Measurements from ENCODE around the gene RPLP1. TPM values are rescaled to one million over a fixed set of nuclear protein-coding genes. Genes with fewer than 3 reads are reported as not detected.
A peak's percentile ranks its signal among the peaks of the same experiment; 100 is the strongest.

Gene RPLP1
- total RNA-seq, 1 experiment from 2014 or later, result 393 TPM

DNA sequence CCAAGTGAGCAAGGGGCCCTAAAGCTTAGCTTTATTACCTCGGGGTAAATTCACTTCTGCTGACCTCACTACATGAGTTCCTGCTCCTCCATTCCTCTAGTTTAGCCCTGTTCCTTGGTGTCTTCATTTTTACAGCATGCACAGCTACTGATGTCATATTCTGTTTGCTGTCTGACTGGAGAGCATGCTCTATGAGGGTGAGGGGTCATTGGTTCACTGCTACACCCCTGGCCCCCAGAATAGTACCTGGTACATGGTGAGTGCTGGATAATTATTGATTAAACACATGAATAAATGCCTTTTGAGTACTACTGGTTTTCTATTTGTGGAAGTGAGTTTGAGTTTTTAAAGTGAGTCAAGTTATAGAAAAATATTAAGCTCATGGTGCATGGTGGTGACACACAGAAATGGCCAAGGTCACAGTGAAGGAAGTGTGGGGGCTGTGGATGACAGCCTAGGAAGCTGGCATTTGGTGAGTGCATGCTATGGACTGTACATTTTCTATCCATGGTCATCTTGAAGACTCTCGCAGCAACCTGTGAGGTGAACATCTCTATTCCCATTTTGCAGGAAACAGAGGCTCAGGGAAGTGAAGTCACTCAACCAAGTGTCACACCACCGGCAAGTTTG is 34.0 kb downstream of the RPLP1 start:
- H3K36me3 ChIP-seq (replicated peaks; ENCODE audit: control insufficient read depth, insufficient read depth, low read length), result no peaks in the 10 kb centered on the region
- no peaks in the 10 kb centered on the region for H3K27me3 ChIP-seq (ENCODE audit: control insufficient read depth, insufficient read depth, low read length)
- no peak overlapping the region for H3K4me3 ChIP-seq (ENCODE audit: insufficient read depth, low read depth, low read length)

DNA sequence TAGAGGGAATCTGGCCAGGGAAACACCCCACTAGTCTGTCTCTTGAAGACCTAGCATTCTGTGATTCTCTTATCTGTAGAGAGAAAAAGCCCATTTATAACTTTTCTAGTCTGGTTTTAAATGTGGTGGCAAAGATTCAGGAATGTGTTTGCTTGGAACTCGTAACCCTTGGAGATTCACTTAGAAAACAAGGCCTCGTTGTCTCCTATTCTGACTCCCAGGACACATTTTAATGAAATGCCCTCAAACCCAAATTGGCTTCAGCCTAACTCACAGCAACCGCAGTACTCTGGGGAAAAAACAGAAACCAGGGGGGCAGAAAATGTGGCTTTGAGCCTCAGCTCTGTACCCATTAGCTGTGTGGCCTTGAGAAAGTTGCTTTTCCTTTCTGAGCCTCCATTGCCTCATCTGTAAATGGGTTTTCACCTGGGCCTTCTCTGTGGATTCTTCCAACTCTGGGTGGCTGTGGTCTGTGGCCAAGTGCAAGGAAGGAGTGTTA is 36.5 kb downstream of the RPLP1 start:
- DNase-seq, result no peak
- H3K4me3 ChIP-seq (ENCODE audit: insufficient read depth, low read depth, low read length), result no peak overlapping the region
- H3K27me3 ChIP-seq (ENCODE audit: control insufficient read depth, insufficient read depth, low read length), result no peaks in the 10 kb centered on the region
- H3K36me3 ChIP-seq (replicated peaks; ENCODE audit: control insufficient read depth, insufficient read depth, low read length), result no peaks in the 10 kb centered on the region

More for the DNA sequence above, 34.0 kb downstream of the RPLP1 start:
- no peak for DNase-seq

DNA sequence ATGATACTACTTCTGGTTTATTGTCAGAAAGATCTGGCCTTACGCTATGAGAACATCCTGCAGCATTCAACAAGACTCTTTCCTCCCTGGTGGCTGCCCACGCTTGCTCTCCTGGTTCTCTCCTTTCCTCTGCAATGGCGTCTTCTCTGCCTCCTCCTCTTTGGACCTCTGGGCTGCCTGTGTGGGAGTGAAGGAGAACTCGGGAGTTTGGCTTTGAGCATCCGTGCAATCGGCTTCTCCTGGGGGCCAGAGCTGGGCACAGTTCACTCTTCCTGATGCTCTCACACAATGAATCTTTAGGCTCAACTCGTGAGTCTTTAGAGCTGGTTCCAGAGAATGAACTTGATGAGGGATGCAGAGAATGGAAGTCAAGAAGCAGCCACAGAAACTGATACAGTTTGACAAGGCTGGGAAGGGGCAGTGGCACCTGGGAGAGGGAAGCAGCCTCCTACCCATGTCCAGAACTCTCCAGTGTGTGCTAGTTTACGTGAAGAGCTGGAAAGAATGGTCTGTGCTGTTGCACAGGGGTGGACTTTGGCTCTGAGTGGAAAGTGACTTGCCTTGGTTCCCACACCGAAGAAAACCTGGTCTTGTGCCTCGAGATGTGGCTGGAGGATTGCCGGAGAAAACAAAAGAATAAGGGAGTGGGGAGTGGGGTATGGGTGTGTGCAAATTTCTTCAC is 37.9 kb downstream of the RPLP1 start:
- H3K4me3 ChIP-seq (ENCODE audit: insufficient read depth, low read depth, low read length), result no peak overlapping the region
- DNase-seq, result no peak
- no peaks in the 10 kb centered on the region for H3K27me3 ChIP-seq (ENCODE audit: control insufficient read depth, insufficient read depth, low read length)
- no peaks in the 10 kb centered on the region for H3K36me3 ChIP-seq (replicated peaks; ENCODE audit: control insufficient read depth, insufficient read depth, low read length)

DNA sequence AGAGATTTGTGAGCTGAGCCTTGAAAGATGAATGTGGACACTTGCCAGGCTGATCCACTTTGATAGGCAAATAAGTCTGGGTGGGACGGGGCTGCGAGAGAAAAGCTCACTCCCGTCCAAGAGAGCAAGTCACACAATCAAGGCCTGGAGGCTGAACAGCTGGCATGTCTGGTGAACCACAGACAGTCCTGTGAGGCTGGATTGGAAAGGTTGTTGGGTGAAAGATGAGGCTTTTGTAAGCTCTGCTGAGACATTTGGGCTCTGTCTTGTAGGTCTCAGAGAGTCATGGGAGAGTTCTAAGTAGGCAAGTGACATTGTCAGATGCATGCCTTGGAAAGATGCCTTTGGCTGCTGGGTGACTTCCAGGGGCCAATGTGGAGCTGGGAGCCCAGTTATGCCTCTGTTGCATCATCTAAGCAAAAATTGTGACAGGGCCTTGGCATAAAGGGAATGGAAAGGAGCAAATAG is 38.5 kb downstream of the RPLP1 start:
- no peaks in the 10 kb centered on the region for H3K36me3 ChIP-seq (replicated peaks; ENCODE audit: control insufficient read depth, insufficient read depth, low read length)
- no peak for DNase-seq
- H3K4me3 ChIP-seq (ENCODE audit: insufficient read depth, low read depth, low read length), result no peak overlapping the region
- H3K27me3 ChIP-seq (ENCODE audit: control insufficient read depth, insufficient read depth, low read length), result no peaks in the 10 kb centered on the region

DNA sequence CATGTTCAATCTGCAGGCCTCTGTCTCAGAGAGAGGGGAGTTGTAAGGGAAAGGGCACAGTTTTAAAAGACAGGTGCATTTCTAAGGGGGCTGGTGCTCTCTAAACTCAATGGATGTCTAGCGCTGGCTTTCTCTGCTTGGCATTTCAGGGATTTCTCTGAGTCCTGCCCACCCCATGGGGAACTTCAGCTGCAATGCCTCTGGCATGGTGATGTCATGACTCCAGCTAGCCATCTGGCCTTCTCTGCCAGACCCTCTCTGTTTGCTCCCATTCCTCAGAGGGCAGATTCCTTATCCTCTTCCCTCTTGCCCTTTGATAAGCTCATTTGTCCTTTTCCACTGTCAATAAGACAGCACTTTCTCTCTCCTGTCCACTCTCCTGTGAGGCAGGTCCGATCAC is 40.8 kb downstream of the RPLP1 start:
- no peak overlapping the region for H3K4me3 ChIP-seq (ENCODE audit: insufficient read depth, low read depth, low read length)
- DNase-seq, result no peak
- H3K36me3 ChIP-seq (replicated peaks; ENCODE audit: control insufficient read depth, insufficient read depth, low read length), result no peaks in the 10 kb centered on the region
- H3K27me3 ChIP-seq (ENCODE audit: control insufficient read depth, insufficient read depth, low read length), result no peaks in the 10 kb centered on the region

DNA sequence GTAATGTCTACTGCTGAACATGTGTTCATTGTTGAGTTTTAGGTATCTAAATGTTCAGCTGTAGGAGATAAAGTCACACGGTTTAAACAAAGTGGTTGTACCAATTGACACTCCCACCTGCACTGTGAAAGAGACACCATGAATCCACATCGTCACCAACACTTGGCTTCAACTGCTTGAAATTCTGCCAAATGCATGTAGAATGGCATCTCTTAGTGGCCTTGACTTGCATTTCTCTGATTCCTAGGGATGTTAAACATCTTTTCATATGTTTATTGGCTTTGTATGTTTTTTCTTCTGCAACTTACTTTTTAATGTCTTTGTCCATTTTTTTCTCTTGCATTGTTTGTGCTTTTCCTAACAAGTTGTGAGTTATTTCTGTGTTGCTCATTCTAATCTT is 43.4 kb downstream of the RPLP1 start:
- no peak for DNase-seq
- H3K27me3 ChIP-seq (ENCODE audit: control insufficient read depth, insufficient read depth, low read length), result no peaks in the 10 kb centered on the region
- H3K4me3 ChIP-seq (ENCODE audit: insufficient read depth, low read depth, low read length), result no peak overlapping the region
- no peaks in the 10 kb centered on the region for H3K36me3 ChIP-seq (replicated peaks; ENCODE audit: control insufficient read depth, insufficient read depth, low read length)

DNA sequence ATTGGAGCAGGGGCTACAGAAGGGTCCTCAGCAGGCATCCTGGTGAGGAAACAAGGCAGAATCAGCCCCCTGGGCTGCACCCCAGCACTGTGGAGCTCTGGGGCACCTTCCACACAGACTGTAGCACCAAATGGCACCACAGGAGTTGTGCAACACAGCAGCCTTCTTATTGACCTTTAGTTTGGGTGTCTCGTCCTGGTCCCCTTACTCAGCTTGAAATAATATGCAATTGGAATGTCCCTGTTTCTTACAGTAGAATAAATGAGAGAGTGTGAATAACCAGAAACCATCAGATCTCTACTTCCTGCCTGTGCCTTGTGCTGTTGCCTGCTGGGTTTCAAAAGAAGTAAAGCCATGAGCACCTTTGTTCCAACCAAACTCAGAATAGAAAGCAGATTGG is 44.5 kb downstream of the RPLP1 start:
- H3K36me3 ChIP-seq (replicated peaks; ENCODE audit: control insufficient read depth, insufficient read depth, low read length), result no peaks in the 10 kb centered on the region
- no peak overlapping the region for H3K4me3 ChIP-seq (ENCODE audit: insufficient read depth, low read depth, low read length)
- no peak for DNase-seq
- H3K27me3 ChIP-seq (ENCODE audit: control insufficient read depth, insufficient read depth, low read length), result no peaks in the 10 kb centered on the region

DNA sequence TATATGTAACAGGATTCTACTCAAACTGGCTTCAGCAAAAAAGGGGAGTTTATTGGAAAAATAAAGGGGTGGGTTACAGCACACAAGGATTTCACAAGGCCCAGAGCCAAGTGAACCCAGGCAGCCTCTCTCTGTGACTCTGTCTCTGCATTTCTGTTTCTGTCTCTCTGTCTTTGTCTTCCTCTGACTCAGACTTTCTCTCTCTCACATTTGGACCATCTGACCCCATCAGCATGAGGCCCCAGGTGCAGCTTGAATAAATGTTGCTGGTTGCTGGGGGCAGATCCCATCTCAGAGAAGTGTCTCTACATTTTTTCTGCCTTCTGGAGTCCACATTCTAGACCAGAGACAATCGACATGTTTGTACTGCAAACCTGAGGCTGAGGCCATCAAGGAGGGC is 45.0 kb downstream of the RPLP1 start:
- no peak for DNase-seq
- H3K36me3 ChIP-seq (replicated peaks; ENCODE audit: control insufficient read depth, insufficient read depth, low read length), result no peaks in the 10 kb centered on the region
- H3K27me3 ChIP-seq (ENCODE audit: control insufficient read depth, insufficient read depth, low read length), result no peaks in the 10 kb centered on the region
- no peak overlapping the region for H3K4me3 ChIP-seq (ENCODE audit: insufficient read depth, low read depth, low read length)

DNA sequence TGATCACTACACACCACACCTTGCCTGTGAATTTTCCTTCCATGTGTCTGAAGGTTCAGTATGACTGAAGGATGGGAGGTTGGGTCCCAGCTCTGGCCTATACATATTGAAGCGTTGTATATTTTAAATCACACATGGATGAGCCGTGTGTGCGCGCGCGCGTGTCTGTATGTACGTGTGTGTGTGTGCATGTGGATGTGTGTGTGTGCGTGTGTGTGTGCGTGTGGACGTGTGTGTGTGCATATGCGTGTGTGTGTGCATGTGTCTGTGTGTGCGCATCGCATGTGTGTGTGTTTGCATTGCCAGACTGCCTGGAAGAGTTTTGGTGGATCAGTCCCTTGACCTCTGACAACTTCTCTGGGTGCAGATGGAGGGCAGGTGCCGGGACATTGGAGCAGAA is 45.7 kb downstream of the RPLP1 start:
- Histone ChIP-seq H3K27me3 (ENCODE audit: control insufficient read depth, insufficient read depth, low read length) (no peaks in the 10 kb centered on the region), H3K4me3 (ENCODE audit: insufficient read depth, low read depth, low read length) (no peak overlapping the region), H3K36me3 (replicated peaks; ENCODE audit: control insufficient read depth, insufficient read depth, low read length) (no peaks in the 10 kb centered on the region)
- DNase-seq, result no peak

DNA sequence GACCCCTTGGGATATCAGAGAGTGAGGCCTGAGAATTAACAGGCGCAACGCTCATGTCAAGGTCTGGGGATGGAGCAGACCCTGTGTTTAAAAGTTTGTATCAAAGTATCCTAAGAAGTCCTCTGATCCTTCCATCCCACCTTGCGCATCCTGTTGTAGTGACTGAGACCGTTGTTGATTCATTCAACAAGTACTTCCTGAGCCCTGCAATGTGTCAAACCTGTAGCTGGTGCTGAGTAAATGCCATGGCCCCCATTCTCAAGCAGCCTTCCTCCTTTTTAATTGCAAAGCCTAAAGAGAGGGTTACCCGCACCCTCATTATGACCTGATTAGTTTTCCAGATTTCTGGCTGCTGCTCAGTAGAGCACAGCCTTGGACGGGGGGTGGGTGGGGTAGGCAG is 46.4 kb downstream of the RPLP1 start:
- H3K36me3 ChIP-seq (replicated peaks; ENCODE audit: control insufficient read depth, insufficient read depth, low read length), result no peaks in the 10 kb centered on the region
- DNase-seq, result no peak
- no peaks in the 10 kb centered on the region for H3K27me3 ChIP-seq (ENCODE audit: control insufficient read depth, insufficient read depth, low read length)
- H3K4me3 ChIP-seq (ENCODE audit: insufficient read depth, low read depth, low read length), result no peak overlapping the region

DNA sequence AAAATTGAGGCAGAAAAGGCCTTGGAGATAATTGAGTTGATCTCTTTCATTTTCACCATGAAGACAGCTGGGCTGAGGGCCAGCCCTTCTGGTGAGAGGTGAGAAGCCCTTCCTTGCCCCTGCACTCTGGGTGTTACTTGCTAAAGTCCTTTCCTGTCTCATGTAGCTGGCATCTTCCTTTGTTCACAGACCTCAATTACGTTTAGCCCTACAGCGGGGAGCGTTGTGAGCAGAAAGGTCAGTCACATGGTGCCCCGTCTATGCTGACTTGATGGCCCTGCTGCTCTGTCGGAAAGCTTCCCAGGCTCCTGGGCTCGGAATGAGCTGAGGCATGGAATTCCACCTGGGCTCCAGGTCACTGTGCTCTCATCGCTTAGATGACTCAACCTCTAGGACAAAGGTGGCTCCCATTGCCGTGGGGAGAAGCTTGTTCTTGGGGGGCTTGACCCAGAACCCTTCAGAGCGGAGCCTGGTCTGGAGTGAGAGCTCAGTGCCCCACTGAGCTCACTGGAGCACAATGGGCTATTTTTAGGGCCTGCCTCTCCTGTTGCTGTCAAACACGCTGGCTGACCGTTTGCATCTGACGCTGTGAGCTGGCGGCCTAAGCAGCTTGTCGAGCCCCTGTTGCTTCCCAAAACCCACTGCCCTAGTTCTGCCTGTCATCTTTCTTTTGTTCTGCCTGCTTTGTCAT is 47.0 kb downstream of the RPLP1 start:
- H3K27me3 ChIP-seq (ENCODE audit: control insufficient read depth, insufficient read depth, low read length), result no peaks in the 10 kb centered on the region
- H3K4me3 ChIP-seq (ENCODE audit: insufficient read depth, low read depth, low read length), result no peak overlapping the region
- no peaks in the 10 kb centered on the region for H3K36me3 ChIP-seq (replicated peaks; ENCODE audit: control insufficient read depth, insufficient read depth, low read length)
- no peak for DNase-seq

DNA sequence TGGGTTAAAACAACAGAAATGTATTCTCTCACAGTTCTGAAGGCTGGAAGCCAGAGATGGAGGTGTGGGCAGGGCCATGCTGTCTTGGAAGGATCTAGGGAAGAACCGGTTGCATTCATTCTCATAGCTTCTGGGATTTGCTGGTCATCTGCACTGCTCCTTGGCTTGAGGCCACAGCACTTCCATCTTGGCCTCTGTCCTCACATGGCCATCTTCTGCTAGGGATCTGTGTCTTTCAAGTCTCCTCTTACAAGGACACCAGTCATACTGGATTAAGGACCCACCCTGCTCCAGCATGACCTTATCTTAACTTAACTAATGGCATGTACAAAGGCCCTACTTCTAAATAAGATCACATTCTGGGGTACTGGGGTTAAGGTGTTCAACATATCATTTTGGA is 47.7 kb downstream of the RPLP1 start:
- no peak for DNase-seq

DNA sequence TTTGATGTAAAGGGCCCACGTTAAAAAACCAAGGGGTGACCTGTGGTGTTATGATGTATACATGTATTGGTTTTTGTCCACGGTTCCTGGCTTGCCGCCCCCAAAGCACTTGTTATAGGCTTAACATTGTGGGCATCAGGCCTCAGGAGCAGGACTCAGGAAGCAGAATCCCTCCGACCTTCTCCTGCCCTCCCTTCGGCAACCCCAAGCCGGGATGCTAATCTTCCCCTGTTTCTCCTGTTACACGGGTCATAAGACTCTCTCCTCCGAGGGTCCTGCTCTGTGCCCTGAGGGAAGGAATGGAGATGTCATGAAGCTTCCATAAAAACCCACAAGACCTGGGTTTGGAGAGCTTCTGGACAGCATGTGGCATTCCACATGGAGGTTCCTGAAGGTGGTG is 48.8 kb downstream of the RPLP1 start:
- Histone ChIP-seq H3K27me3 (ENCODE audit: control insufficient read depth, insufficient read depth, low read length) (no peaks in the 10 kb centered on the region), H3K4me3 (ENCODE audit: insufficient read depth, low read depth, low read length) (no peak overlapping the region), H3K36me3 (replicated peaks; ENCODE audit: control insufficient read depth, insufficient read depth, low read length) (no peaks in the 10 kb centered on the region)
- DNase-seq, result no peak

More for the DNA sequence above, 47.7 kb downstream of the RPLP1 start:
- Histone ChIP-seq H3K4me3 (ENCODE audit: insufficient read depth, low read depth, low read length) (no peak overlapping the region), H3K27me3 (ENCODE audit: control insufficient read depth, insufficient read depth, low read length) (no peaks in the 10 kb centered on the region), H3K36me3 (replicated peaks; ENCODE audit: control insufficient read depth, insufficient read depth, low read length) (no peaks in the 10 kb centered on the region)

DNA sequence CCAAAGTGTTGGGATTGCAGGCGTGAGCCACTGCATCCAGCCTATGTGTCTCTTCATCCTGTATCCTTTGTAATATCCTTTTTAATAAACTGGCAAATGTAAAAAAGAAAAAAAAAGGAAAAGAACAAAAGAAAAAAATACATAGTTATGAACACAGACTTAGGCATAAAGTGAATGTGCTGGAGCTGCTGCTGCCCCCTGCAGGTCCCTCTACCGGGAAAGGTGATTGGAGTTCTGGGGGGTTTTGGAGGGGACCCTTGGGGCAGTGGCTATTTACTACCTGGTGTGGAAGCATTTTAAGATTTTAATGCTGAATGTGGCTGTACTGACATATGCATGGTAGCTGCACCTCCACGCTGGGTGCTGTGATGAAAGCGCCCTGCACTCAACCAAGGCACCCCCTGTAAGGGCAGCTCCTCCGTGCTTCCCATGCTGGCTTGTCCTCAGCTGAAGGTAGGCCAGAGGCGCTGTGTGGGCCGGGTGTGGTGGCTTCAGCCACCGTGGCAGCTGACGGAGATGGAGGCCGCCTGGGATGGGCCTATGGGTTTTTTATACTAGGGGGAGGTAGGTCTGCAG is 49.9 kb downstream of the RPLP1 start:
- DNase-seq, result peak; percentile 47
- Histone ChIP-seq H3K4me3 (ENCODE audit: insufficient read depth, low read depth, low read length) (no peak overlapping the region), H3K36me3 (replicated peaks; ENCODE audit: control insufficient read depth, insufficient read depth, low read length) (no peaks in the 10 kb centered on the region), H3K27me3 (ENCODE audit: control insufficient read depth, insufficient read depth, low read length) (no peaks in the 10 kb centered on the region)
